Osteoblast (primary cell): ENCODE data around the gene FAIM2. TPM values are rescaled to one million over a fixed set of nuclear protein-coding genes. Genes with fewer than 3 reads are reported as not detected.

ENCODE experiments used
- DNase-seq: peaks from one replicate; pipeline ENCODE4 v3.0.0; 2011; ENCODE audit warnings: low spot score, mixed read lengths; ENCODE audit not compliant: insufficient read length; ENCODE audit errors: missing footprints
- H2AFZ ChIP-seq: 2 replicates; pipeline ENCODE4 v1.6.0; 2011; ENCODE audit warnings: mild to moderate bottlenecking, low read length
- H3K27ac ChIP-seq: 2 replicates; pipeline ENCODE4 v1.5.1; 2011; ENCODE audit warnings: mild to moderate bottlenecking, low read depth, low read length, moderate library complexity
- H3K27me3 ChIP-seq: 2 replicates; pipeline ENCODE4 v1.6.0; 2012; ENCODE audit warnings: mild to moderate bottlenecking, control low read depth, inconsistent platforms, low read length, moderate library complexity; ENCODE audit not compliant: insufficient read depth
- H3K36me3 ChIP-seq: 2 replicates; pipeline ENCODE4 v1.5.1; 2011; ENCODE audit warnings: mild to moderate bottlenecking, low read length, control low read depth, moderate library complexity; ENCODE audit not compliant: insufficient read depth
- H3K4me1 ChIP-seq: 2 replicates; pipeline ENCODE4 v1.5.1; 2011; ENCODE audit warnings: mild to moderate bottlenecking, low read length, control low read depth, moderate library complexity; ENCODE audit not compliant: insufficient read depth
- H3K4me2 ChIP-seq: 2 replicates; pipeline ENCODE4 v1.6.0; 2011; ENCODE audit warnings: mild to moderate bottlenecking, low read length; ENCODE audit not compliant: insufficient read depth
- H3K4me3 ChIP-seq: fragments of 200-600 bp; sonication (generic); 3 replicates; pipeline ENCODE4 v1.5.1; 2012; ENCODE audit warnings: mild to moderate bottlenecking, low read length, inconsistent platforms; ENCODE audit not compliant: insufficient read depth
- H3K79me2 ChIP-seq: 2 replicates; pipeline ENCODE4 v1.6.0; 2012; ENCODE audit warnings: mild to moderate bottlenecking, low read length, control low read depth, inconsistent platforms; ENCODE audit not compliant: insufficient read depth
- H3K9me3 ChIP-seq: 2 replicates; pipeline ENCODE4 v1.5.1; 2011; ENCODE audit warnings: low read depth, low read length, control low read depth
- H4K20me1 ChIP-seq: 2 replicates; pipeline ENCODE4 v1.6.0; 2012; ENCODE audit warnings: mild to moderate bottlenecking, low read length, control low read depth; ENCODE audit not compliant: insufficient read depth
- CTCF ChIP-seq: IDR thresholded peaks from 2 replicates; pipeline ENCODE4 v1.5.1; 2011; ENCODE audit warnings: mild to moderate bottlenecking, low read depth, low read length, moderate library complexity; ENCODE audit errors: extremely low read depth
- total RNA-seq: library from RNA; depleted of rRNA; stranded (reverse); fragments of >200 nt; gene quantifications from 2 replicates; pipeline ENCODE4 v1.2.3, GENCODE V29; 2012

FAIM2 gene
- total RNA-seq, 1 donor = 1.4 TPM

- Histone ChIP-seq H4K20me1 (no peaks in the 10 kb centered on the region), H2AFZ (no peak overlapping the region), H3K27ac (no peak overlapping the region), H3K4me3 (no peak overlapping the region), H3K9me3 (no peaks in the 10 kb centered on the region), H3K36me3 (no peaks in the 10 kb centered on the region), H3K27me3 (peaks cover 40% of the 10 kb centered on the region), H3K4me2 (no peak overlapping the region), H3K4me1 (no peaks in the 10 kb centered on the region), H3K79me2 (no peaks in the 10 kb centered on the region)
- no peak for TF ChIP-seq CTCF
- DNase-seq = peak; percentile 80
Observed at GRCh38 chr12:49889361-49890095, 14.2 kb downstream of the FAIM2 start.

- Histone ChIP-seq H3K36me3 (no peaks in the 10 kb centered on the region), H4K20me1 (no peaks in the 10 kb centered on the region), H3K4me2 (no peak overlapping the region), H3K4me1 (no peaks in the 10 kb centered on the region), H2AFZ (no peak overlapping the region), H3K79me2 (no peaks in the 10 kb centered on the region), H3K9me3 (no peaks in the 10 kb centered on the region), H3K27ac (no peak overlapping the region), H3K27me3 (peaks cover 40% of the 10 kb centered on the region), H3K4me3 (no peak overlapping the region)
- no peak for TF ChIP-seq CTCF
- peak; percentile 27 for DNase-seq
Observed at GRCh38 chr12:49888461-49889151, 15.1 kb downstream of the FAIM2 start.

GRCh38 chr12:49887536-49888401, 15.9 kb downstream of the FAIM2 start:
- no peak overlapping the region for H2AFZ ChIP-seq

More at GRCh38 chr12:49887536-49888401, 15.9 kb downstream of the FAIM2 start:
- Histone ChIP-seq H3K4me1 (no peaks in the 10 kb centered on the region), H3K36me3 (no peaks in the 10 kb centered on the region), H3K27ac (no peak overlapping the region), H3K9me3 (no peaks in the 10 kb centered on the region), H4K20me1 (no peaks in the 10 kb centered on the region), H3K4me3 (no peak overlapping the region), H3K79me2 (no peaks in the 10 kb centered on the region), H3K27me3 (peaks cover 40% of the 10 kb centered on the region), H3K4me2 (no peak overlapping the region)
- DNase-seq = peak; percentile 79
- TF ChIP-seq CTCF = no peak
